SK-N-SH (cell line): ENCODE measurements around the gene SZRD1. TPM values are rescaled to one million over a fixed set of nuclear protein-coding genes. Genes with fewer than 3 reads are reported as not detected.

ENCODE experiments used
- CTCF ChIA-PET: fragments of 300-600, 350-600 bp; formaldehyde crosslinking; extraction: SDS; loops from one replicate; lab custom pipeline; 2021; lab: Yijun Ruan, JAX
- POLR2A ChIA-PET: fragments of 350-600 bp; sonication (Branson Sonifier 250); formaldehyde crosslinking; extraction: SDS; loops from one replicate; lab custom pipeline; 2020; ENCODE audit warnings: antibody characterized with exemption, inconsistent platforms; lab: Yijun Ruan, JAX
- DNase-seq: peaks from one replicate; pipeline ENCODE4 v3.0.0; 2012
- H2AFZ ChIP-seq: fragments of 200-600 bp; sonication (generic); 2 replicates; pipeline ENCODE4 v1.8.1; 2016; ENCODE audit warnings: antibody characterized with exemption, mild to moderate bottlenecking, low read depth
- H3F3A ChIP-seq: fragments of 200-600 bp; sonication (generic); replicated peaks from 2 replicates; pipeline ENCODE3; 2016; ENCODE audit warnings: antibody characterized with exemption, mild to moderate bottlenecking; ENCODE audit not compliant: insufficient read depth
- H3K27ac ChIP-seq, 2 experiments: fragments of 200-500 bp in 1 of 2; fragments of 200-600 bp in 1 of 2; sonication (Bioruptor generic) in 1 of 2; sonication (generic), shearing (Covaris generic) in 1 of 2; 2 replicates each; pipeline versions ENCODE4 v1.5.1 to v1.6.1; 2014 to 2016; ENCODE audit warnings: low read depth in 2 of 2, inconsistent platforms in 1 of 2, low read length in 1 of 2, mild to moderate bottlenecking in 1 of 2, mixed read lengths in 1 of 2
- H3K27me3 ChIP-seq: fragments of 200-600 bp; sonication (generic), shearing (Covaris generic); 2 replicates; pipeline ENCODE4 v1.6.1; 2016; ENCODE audit warnings: mixed run types; ENCODE audit not compliant: insufficient read depth
- H3K36me3 ChIP-seq, 2 experiments: fragments of 200-500 bp in 1 of 2; fragments of 200-600 bp in 1 of 2; sonication (Bioruptor generic) in 1 of 2; sonication (generic) in 1 of 2; replicated peaks in 1 of 2; 2 replicates each; pipeline versions ENCODE3 to v1.5.1; 2014 to 2016; ENCODE audit warnings: low read length in 1 of 2, mild to moderate bottlenecking in 1 of 2; ENCODE audit not compliant: insufficient read depth in 2 of 2, control insufficient read depth in 1 of 2
- H3K4me1 ChIP-seq, 2 experiments: fragments of 200-500 bp in 1 of 2; fragments of 200-600 bp in 1 of 2; sonication (Bioruptor generic) in 1 of 2; sonication (generic), shearing (Covaris generic) in 1 of 2; 2 replicates each; pipeline versions ENCODE4 v1.5.1 to v1.6.1; 2014 to 2016; ENCODE audit warnings: low read depth in 1 of 2, low read length in 1 of 2, mixed run types in 1 of 2; ENCODE audit not compliant: insufficient read depth in 2 of 2, control insufficient read depth in 1 of 2
- H3K4me2 ChIP-seq: fragments of 200-600 bp; sonication (generic), shearing (Covaris generic); 2 replicates; pipeline ENCODE4 v1.6.1; 2017; ENCODE audit warnings: mixed run types
- H3K4me3 ChIP-seq, 2 experiments: fragments of 200-500 bp in 1 of 2; fragments of 200-600 bp in 1 of 2; sonication (Bioruptor generic) in 1 of 2; sonication (generic), shearing (Covaris generic) in 1 of 2; 2 replicates each; pipeline versions ENCODE4 v1.5.1 to v1.8.1; 2014 to 2016; ENCODE audit warnings: low read depth in 2 of 2, inconsistent platforms in 1 of 2, low read length in 1 of 2, mild to moderate bottlenecking in 1 of 2, mixed read lengths in 1 of 2, moderate library complexity in 1 of 2
- H3K79me2 ChIP-seq: fragments of 200-600 bp; sonication (generic); 2 replicates; pipeline ENCODE4 v1.8.1; 2017; ENCODE audit warnings: mild to moderate bottlenecking; ENCODE audit not compliant: insufficient read depth
- H3K9ac ChIP-seq: fragments of 200-600 bp; sonication (generic); 2 replicates; pipeline ENCODE4 v1.6.1; 2017; ENCODE audit warnings: mixed run types
- H3K9me2 ChIP-seq: fragments of 200-600 bp; sonication (generic); 2 replicates; pipeline ENCODE4 v1.6.1; 2017; ENCODE audit warnings: mixed run types
- H3K9me3 ChIP-seq: fragments of 200-600 bp; sonication (generic); 2 replicates; pipeline ENCODE4 v1.6.1; 2017; ENCODE audit warnings: mixed run types, mild to moderate bottlenecking, moderate library complexity
- H4K20me1 ChIP-seq: fragments of 200-600 bp; sonication (generic); 2 replicates; pipeline ENCODE4 v1.6.1; 2017; ENCODE audit warnings: mild to moderate bottlenecking, mixed run types; ENCODE audit not compliant: insufficient read depth
- ELF1 ChIP-seq: IDR thresholded peaks from 2 replicates; pipeline ENCODE4 v1.4.0; 2012
- EP300 ChIP-seq, 2 experiments: IDR thresholded peaks; 2 replicates each; pipeline versions ENCODE4 v1.4.0 to v1.6.1; 2012; ENCODE audit warnings: borderline replicate concordance in 1 of 2, low read depth in 1 of 2, low read length in 1 of 2
- EZH2phosphoT487 ChIP-seq: fragments of 200-600 bp; sonication (generic); IDR thresholded peaks from 2 replicates; pipeline ENCODE4 v1.6.1; 2017; ENCODE audit warnings: low read depth, mixed run types, mild to moderate bottlenecking, antibody characterized with exemption, moderate library complexity, borderline replicate concordance
- FOXJ3 ChIP-seq: sonication (generic); formaldehyde crosslinking; IDR thresholded peaks from 2 replicates; pipeline ENCODE4 v1.5.1; 2020; ENCODE audit warnings: mild to moderate bottlenecking, missing genetic modification reagents
- NFIC ChIP-seq: IDR thresholded peaks from 2 replicates; pipeline ENCODE4 v1.4.0; 2012; ENCODE audit warnings: borderline replicate concordance
- NRF1 ChIP-seq: IDR thresholded peaks from 2 replicates; pipeline ENCODE4 v1.6.1; 2012; ENCODE audit warnings: low read depth, mild to moderate bottlenecking, low read length
- POLR2AphosphoS5 ChIP-seq: IDR thresholded peaks from 2 replicates; pipeline ENCODE4 v1.6.1; 2012; ENCODE audit warnings: low read depth, low read length
- RAD21 ChIP-seq: IDR thresholded peaks from 2 replicates; pipeline ENCODE4 v1.6.1; 2012; ENCODE audit warnings: mild to moderate bottlenecking, low read length
- TEAD4 ChIP-seq: IDR thresholded peaks from 2 replicates; pipeline ENCODE4 v1.4.0; 2012; ENCODE audit warnings: mild to moderate bottlenecking, borderline replicate concordance; ENCODE audit not compliant: insufficient read depth
- WGBS: methylation state at CpG from one replicate; pipeline ENCODE4 v1.1.6; 2017; ENCODE audit warnings: low lambda C conversion rate; 5-methylcytosine and 5-hydroxymethylcytosine counted together
- polyA plus RNA-seq, 3 experiments: library from polyadenylated mRNA; depleted of rRNA; stranded (reverse); fragments of >200 nt; gene quantifications; 2 replicates each; pipeline ENCODE4 v1.2.3, GENCODE V29; 2012
- TF ChIP-seq, protein P1 (sequence below): IDR thresholded peaks from 2 replicates; pipeline ENCODE4 v1.6.1; 2012; ENCODE audit warnings: mild to moderate bottlenecking, low read depth, low read length, moderate library complexity
- TF ChIP-seq, protein P2 (sequence below): IDR thresholded peaks from 2 replicates; pipeline ENCODE4 v1.4.0; 2012; ENCODE audit warnings: low read depth
- TF ChIP-seq, protein P3 (sequence below): IDR thresholded peaks from 2 replicates; pipeline ENCODE4 v1.4.0; 2012; ENCODE audit warnings: low read depth, borderline replicate concordance
- TF ChIP-seq, protein P4 (sequence below): fragments of 200-600 bp; sonication (generic); IDR thresholded peaks from 2 replicates; pipeline ENCODE4 v1.6.1; 2017; ENCODE audit warnings: antibody characterized with exemption, mild to moderate bottlenecking, moderate library complexity

Gene SZRD1
- polyA plus RNA-seq, 1 of the 3 experiments (the other 2 are of a cell fraction), result 119 TPM

DNA sequence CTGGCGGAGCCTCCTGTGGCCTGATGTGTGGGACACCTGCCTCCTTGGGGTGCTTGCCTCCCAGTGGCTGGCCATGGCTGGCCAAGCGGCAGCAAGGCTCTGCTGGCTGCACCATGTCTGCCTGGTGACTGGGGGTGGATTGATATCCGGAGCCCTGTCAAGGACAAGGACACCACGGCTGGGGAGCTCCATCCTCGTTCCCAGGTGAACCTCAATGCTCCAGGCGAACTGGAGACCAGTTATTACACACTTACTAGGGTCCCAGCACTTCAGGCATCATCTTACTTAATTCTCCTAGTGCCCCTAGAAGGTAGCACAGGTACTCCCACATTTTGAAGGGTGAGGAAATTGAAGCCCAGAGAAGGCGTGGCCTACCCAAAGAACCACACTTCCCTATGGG is 55.0 kb downstream of the SZRD1 start (continued):
- TF ChIP-seq, protein P1, sequence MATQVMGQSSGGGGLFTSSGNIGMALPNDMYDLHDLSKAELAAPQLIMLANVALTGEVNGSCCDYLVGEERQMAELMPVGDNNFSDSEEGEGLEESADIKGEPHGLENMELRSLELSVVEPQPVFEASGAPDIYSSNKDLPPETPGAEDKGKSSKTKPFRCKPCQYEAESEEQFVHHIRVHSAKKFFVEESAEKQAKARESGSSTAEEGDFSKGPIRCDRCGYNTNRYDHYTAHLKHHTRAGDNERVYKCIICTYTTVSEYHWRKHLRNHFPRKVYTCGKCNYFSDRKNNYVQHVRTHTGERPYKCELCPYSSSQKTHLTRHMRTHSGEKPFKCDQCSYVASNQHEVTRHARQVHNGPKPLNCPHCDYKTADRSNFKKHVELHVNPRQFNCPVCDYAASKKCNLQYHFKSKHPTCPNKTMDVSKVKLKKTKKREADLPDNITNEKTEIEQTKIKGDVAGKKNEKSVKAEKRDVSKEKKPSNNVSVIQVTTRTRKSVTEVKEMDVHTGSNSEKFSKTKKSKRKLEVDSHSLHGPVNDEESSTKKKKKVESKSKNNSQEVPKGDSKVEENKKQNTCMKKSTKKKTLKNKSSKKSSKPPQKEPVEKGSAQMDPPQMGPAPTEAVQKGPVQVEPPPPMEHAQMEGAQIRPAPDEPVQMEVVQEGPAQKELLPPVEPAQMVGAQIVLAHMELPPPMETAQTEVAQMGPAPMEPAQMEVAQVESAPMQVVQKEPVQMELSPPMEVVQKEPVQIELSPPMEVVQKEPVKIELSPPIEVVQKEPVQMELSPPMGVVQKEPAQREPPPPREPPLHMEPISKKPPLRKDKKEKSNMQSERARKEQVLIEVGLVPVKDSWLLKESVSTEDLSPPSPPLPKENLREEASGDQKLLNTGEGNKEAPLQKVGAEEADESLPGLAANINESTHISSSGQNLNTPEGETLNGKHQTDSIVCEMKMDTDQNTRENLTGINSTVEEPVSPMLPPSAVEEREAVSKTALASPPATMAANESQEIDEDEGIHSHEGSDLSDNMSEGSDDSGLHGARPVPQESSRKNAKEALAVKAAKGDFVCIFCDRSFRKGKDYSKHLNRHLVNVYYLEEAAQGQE, result no peak
- TF ChIP-seq POLR2AphosphoS5 (no peak), FOXJ3 (CRISPR knock-in tag) (no peak)

DNA sequence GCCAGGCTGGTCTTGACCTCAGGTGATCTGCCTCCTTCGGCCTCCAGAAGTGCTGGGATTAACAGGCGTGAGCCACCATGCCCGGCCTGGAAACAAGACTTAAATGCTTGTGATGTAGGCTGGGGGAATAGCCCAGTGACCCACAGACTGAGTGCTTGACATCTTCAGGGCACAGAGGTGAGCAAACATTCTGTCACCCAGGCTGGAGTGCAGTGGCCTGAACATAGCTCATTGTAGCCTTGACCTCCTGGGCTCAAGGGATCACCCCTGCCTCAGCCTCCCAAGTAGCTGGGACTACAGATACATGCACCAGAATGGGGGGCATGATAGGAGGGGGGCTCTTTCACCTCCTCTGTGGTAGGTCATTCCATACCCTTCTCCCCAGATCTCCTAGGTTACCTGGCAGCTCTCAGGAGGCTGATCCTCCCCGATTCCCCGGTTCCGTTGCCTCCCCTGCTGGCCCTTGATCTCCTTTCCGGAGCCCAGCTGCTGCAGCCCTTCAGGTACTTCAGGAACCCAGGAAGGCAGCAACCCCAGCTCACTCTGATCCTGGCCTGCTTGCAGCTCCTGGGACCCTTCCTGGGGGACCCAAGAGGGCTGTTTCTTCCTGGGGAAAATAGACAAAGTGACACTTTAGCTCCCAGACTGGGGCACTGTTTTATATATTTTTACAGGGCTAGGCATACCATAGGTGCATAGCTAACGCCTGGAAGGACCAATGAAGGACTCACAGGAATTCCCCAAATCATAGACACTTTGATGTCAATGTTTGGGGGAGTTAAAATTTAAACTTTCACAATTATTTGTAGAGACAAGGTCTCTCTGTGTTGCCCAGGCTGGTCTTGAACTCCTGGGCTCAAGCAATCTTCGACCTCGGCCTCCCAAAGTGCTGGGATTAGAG is 58.3 kb downstream of the SZRD1 start:
- no peak for DNase-seq
- no peak overlapping the region for H3K4me3 ChIP-seq
- TF ChIP-seq TEAD4 (no peak), RAD21 (no peak)
- TF ChIP-seq, all 33 proteins: peak for 0
- no peaks in the 10 kb centered on the region for H3K9me2 ChIP-seq
- ChIA-PET CTCF (interaction anchor here (3.7 kb wide), 1 partner anchor 15 kb away, joined by 15 read pairs; the partner anchor contains the start of gene NECAP2), POLR2A (no interaction called here)
- no peaks in the 10 kb centered on the region for H3K4me1 ChIP-seq
- no peaks in the 10 kb centered on the region for H4K20me1 ChIP-seq
- no peaks in the 10 kb centered on the region for H3K9me3 ChIP-seq
- H3K36me3 ChIP-seq, result no peaks in the 10 kb centered on the region
- H2AFZ ChIP-seq, result no peak overlapping the region
- H3K27ac ChIP-seq, result no peak overlapping the region
- H3F3A ChIP-seq, result no peaks in the 10 kb centered on the region
- 82% methylated on average over 10 of the region's 10 CpGs for WGBS
- no peak overlapping the region for H3K9ac ChIP-seq
- H3K79me2 ChIP-seq, result no peaks in the 10 kb centered on the region
- H3K27me3 ChIP-seq, result no peaks in the 10 kb centered on the region
- H3K4me2 ChIP-seq, result no peak overlapping the region

DNA sequence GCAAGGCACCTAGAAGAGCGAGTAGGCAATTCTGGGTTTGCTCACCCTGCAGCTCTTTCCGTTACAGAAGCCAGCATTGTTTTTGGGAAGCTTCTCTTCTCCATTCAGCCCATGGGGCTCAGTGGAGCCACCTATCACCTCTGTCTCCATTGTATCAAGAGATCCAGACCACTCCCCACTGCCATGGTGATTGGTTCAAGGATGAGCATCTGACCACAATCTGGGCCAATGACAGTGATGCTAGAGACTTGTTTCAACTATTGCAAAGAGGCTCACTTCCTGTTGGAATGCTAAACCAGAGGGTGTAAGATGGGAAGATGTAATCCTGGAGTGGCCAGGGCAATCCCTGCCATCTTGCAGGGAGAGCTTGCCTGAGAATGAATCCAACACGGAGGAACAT is 63.6 kb downstream of the SZRD1 start:
- H3K4me2 ChIP-seq, result no peak overlapping the region
- H3K36me3 ChIP-seq, result no peaks in the 10 kb centered on the region
- H3K27ac ChIP-seq, result no peak overlapping the region
- no peak for DNase-seq
- WGBS, result 69% methylated on average over 3 of the region's 3 CpGs
- no peaks in the 10 kb centered on the region for H3K79me2 ChIP-seq
- H3K4me3 ChIP-seq, result no peak overlapping the region
- no peak overlapping the region for H3K9ac ChIP-seq
- H3F3A ChIP-seq, result no peaks in the 10 kb centered on the region
- POLR2A ChIA-PET, result no interaction called here
- H3K27me3 ChIP-seq, result no peaks in the 10 kb centered on the region
- no peaks in the 10 kb centered on the region for H3K9me2 ChIP-seq
- H4K20me1 ChIP-seq, result no peaks in the 10 kb centered on the region
- H3K4me1 ChIP-seq, result no peaks in the 10 kb centered on the region
- no peaks in the 10 kb centered on the region for H3K9me3 ChIP-seq
- CTCF ChIA-PET, result interaction anchor here (1.5 kb wide), 1 partner anchor 10 kb away, joined by 7 read pairs; the partner anchor contains the start of gene NECAP2
- no peak overlapping the region for H2AFZ ChIP-seq
- no peak for TF ChIP-seq EP300 (IDR thresholded peaks at IDR 0.05; ENCODE audit: borderline replicate concordance in 1 of 2, low read depth in 1 of 2, low read length in 1 of 2)
- TF ChIP-seq, protein P2, sequence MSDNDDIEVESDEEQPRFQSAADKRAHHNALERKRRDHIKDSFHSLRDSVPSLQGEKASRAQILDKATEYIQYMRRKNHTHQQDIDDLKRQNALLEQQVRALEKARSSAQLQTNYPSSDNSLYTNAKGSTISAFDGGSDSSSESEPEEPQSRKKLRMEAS, result no peak
- TF ChIP-seq, protein P1, result no peak
- no peak for TF ChIP-seq EZH2phosphoT487
- TF ChIP-seq ELF1, result no peak
- TF ChIP-seq NFIC, result no peak
- TF ChIP-seq, protein P3, sequence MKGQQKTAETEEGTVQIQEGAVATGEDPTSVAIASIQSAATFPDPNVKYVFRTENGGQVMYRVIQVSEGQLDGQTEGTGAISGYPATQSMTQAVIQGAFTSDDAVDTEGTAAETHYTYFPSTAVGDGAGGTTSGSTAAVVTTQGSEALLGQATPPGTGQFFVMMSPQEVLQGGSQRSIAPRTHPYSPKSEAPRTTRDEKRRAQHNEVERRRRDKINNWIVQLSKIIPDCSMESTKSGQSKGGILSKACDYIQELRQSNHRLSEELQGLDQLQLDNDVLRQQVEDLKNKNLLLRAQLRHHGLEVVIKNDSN, result no peak
- TF ChIP-seq, protein P4, sequence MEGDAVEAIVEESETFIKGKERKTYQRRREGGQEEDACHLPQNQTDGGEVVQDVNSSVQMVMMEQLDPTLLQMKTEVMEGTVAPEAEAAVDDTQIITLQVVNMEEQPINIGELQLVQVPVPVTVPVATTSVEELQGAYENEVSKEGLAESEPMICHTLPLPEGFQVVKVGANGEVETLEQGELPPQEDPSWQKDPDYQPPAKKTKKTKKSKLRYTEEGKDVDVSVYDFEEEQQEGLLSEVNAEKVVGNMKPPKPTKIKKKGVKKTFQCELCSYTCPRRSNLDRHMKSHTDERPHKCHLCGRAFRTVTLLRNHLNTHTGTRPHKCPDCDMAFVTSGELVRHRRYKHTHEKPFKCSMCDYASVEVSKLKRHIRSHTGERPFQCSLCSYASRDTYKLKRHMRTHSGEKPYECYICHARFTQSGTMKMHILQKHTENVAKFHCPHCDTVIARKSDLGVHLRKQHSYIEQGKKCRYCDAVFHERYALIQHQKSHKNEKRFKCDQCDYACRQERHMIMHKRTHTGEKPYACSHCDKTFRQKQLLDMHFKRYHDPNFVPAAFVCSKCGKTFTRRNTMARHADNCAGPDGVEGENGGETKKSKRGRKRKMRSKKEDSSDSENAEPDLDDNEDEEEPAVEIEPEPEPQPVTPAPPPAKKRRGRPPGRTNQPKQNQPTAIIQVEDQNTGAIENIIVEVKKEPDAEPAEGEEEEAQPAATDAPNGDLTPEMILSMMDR, result no peak
- TF ChIP-seq NRF1, result no peak
